GM18502 (cell line): ENCODE measurements around the gene TNFAIP6.
"Not testable (repeated sequence)": the region's sequence is repeated elsewhere in the genome, so short reads cannot be mapped to it uniquely, and the experiment has no call there.

Experiments used
- ATAC-seq: cut with Tn5 transposase; IDR thresholded peaks from one replicate; pipeline ENCODE4 v1.9.1; 2021; ENCODE audit warnings: mild to moderate bottlenecking; ENCODE audit not compliant: unreplicated experiment, poor library complexity

TNFAIP6 gene

DNA sequence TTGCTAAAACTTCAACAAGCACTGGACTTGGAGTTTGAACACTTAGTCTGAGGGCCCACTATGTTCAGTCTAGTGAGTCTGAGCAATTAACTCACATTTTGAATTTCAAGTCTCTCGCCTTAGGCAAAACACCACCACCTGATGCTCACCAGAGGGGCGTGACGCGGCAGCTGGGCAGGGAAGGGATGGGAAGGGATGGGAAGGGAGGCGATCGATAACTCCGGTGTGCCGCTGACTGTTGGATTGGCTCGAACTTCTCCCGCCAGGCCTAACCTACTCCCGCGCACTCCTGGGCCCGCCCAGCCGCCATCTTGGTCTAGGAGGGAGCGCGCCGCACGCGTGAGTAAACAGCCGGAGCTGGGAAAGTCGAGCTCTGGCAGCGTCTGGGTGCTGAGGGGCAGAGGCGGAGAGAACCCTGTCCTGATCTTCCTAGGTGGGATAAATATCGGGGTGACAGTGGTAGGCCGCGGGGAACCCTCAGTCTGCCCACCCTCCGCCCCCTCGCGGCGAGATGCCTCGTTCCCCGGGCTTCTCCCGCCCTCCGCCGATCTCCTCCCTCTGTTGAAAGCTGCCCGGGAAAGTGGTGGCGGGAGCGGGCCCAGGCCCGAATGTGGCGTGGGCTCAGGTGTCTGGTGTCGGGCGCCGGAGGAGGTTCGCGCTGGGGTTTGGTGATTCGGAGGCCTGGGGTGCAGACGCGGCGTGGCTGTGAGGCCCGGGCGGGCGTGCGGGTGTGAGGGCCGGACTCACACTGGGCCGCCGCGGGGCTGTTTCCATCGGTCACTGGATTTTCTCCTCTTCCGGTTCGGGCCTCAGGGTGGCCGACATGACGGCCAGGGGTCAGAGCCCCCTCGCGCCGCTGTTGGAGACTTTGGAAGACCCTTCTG is 52.5 kb downstream of the TNFAIP6 start, which contains the start of gene RIF1:
TSS of gene RIF1 (plus strand) at position 302 of the 884 bp plus-strand sequence. CDS start at position 824, 522 bp downstream.
- peak; percentile 94 for ATAC-seq

DNA sequence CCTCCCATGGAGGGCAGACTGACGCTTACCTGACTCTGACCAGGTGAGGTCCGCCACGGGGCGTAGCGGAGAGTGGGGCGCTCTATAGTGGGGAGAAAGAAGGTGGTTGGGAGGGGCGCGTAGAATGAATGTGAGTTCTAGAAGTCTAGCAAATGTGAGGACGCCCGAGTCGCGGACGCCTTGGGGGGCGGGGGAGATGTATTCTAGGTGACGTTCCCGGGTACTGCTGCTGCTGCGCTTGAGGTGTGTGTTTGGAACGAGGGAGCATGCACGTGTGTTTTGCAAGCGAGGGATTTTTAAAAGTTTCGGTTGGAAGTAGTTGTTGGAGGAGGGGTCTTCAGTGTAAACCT is 53.1 kb downstream of the TNFAIP6 start:
- peak; percentile 46 for ATAC-seq

DNA sequence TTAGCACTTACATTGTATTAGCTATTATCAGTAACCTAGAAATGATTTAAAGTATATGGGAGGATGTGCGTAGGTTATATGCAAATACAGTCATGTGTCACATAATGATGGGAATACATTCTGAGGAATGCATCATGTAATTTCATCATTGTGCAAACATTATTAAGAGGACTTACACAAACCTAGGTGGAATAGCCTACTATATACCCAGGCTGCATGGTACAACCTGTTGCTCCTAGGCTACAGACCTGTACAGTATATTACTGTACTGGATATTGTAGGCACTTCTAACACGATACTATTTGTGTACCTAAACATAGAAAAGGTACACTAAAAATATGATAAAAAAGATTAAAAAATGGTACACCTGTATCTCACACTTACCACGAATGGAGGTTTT is 60.3 kb downstream of the TNFAIP6 start:
- ATAC-seq, result no peak

DNA sequence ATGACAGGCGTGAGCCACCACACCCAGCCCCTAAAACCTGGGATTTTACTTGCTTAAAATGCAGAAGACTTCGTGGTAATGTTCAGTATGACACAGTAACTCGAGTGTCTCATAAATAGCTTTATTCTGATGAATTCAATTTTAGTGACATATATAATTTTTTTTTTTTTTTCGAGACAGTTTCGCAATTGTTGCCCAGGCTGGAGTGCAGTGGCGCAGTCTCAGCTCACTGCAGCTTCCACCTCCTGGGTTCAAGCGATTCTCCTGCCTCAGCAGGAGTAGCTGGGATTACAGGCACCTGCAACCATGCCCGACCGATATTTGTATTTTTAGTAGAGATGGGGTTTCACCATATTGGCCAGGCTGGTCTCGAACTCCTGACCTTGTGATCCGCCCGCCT is 64.3 kb downstream of the TNFAIP6 start:
- not testable (repeated sequence) for ATAC-seq

DNA sequence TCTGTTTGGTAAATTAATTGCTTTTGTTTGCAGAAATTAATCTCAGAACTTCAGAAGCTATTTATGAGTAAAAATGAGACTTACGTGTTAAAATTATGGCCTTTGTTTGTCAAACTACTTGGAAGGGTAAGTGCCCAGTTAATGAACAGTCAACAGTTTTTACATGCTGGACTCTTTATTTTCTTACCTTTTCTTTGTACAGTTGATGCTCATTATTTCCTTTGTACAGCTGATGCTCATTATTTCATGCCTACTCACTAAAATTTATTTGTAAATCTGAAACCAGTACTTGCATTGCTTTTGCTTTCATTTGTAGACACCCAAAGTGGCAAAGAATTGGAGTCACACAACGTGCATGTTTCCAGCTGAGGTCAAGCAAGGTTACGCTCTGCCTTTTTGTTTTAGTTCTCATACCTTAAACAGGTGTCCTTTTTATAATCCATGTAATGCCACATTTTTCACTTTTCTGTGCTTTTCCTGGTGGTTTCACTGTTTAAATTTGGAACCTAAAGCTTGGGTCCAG is 65.6 kb downstream of the TNFAIP6 start:
- peak; percentile 78 for ATAC-seq

DNA sequence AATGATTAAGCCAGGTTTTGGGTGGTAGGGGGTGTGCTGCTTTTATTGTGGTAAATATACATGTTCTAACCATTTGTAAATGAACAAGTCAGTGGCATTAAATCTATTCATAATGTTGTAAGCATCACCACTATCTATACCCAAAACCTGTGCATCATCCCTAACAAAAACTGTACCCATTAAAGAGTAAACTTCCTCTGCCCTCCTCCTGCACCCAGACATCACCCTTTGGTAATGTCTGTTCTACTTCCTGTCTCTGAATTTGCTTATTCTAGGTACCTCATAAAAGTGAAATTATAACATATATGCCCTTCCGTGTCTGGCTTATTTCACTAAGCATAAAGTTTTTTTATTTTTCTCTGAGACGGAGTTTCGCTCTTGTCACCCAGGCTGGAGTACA is 66.4 kb downstream of the TNFAIP6 start:
- no peak for ATAC-seq
